ENCODE measurements around the gene EXOC2.

Gene EXOC2

DNA sequence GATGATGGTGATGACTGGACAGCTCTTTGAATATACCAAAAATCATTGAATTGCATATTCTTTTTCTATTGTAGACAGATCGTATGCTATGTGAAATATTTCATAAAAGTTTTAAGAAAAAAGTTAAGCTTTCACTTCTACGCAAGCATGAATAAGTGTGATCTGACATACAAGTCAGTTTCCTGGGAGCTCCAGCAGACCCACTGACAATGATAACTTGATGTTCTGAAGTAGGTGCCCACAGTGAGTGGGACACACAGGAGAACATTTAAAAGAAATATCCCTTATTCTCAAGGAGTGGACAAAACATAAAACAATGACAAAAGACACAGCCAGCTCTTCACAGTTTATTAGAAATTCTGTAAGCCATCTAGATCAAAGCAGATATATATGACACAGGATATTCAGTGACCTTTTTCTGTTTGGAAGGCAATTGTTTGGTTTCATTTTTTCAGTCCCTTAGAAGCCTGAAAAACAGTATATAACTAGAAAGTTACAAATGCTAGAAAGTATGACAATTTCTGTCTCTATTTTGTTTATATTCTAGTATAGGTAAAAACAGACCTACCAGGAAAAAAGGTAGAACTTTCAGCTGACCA, 200.0 kb downstream of the EXOC2 start:
- no peak for DNase-seq

DNA sequence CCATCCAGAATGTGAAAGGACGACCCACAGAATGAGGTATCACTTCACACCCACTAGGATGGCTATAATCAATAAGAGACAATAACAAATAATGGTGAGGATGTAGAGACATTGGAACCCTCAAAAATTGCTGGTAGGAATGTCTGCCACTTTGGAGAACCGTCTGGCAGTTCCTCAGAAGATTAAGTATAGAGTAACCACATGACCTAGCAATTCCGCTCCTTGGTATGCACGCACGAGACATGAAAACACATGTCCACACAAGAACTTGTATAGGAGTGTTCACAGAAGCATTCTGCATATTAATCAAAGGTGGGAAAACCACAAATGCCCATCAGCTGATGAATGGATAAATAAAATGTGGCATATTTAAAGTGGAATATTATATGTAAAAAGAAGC, 200.8 kb downstream of the EXOC2 start:
- DNase-seq, result no peak

DNA sequence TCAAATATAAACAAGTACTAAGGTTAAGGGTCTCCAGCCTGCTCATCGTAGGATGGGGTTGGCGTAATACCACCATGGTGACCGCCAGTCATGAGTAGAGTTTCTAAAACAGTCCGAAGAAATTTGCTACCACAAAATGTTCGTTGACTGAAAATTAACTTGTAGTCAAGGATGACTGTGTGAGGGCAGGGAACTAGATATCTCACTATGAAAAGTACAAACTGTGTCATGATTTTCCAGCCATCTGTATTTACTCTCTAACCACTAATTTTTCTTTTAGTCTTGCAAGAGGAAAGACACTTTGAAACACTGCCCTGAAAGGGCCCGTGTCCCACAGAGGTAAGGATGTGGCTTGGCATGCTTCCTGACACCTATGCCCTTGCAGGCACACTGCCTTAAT, 201.7 kb downstream of the EXOC2 start:
- peak; percentile 70 for DNase-seq

DNA sequence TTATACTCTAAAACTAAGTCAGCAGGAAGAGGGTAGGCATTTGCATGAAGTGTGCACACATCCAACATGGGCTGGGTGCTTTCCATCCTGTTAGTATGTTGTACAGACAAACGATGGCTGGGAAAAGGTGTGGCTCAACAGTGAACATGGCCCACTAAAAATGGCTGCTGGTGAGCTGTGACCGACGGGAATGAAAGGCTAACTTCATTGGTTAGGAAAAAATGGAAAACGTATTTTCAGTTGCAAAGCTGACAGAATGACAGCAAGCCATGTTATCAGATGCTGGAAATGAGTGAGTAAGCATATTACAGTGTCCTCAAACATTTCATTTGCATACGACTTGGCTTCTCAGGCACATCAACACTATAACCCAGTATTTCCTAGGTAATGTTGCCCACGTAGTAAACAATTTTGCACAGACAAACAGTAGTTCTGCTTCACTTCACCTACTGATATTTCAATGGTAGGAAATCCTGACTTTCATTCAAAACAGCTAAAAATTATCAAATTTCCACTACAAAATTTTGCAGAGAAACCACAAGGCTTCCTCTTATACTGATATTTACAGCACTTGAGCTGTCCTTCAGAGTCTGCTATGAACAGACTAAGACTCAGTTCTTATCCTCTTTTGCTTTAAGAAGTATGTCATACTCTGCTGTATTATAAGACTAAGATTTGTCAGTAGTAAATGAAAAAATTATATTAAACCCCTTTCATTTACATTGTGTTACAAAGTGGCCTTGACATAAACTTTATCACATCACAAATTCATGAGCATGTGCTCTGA, 202.5 kb downstream of the EXOC2 start:
- peak; percentile 57 for DNase-seq

DNA sequence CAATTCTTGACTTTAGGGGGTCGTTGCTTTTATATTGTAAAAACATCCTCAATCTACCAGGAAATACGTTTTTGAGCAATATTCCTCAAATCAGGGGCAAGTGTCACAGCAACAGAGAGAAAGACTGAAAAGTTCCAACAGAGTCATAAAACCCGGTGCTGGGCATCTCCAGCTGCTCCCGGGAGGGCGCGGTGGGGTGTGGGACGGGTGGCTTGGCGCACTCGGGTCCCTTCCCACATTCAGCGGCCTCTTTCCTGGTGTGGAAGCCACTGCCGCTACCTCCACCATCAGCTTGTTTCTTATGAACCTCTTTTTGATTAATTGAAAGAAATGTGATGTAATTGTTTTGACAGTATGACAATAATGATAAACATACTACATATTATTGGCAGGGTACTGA, 203.2 kb downstream of the EXOC2 start:
- DNase-seq, result no peak

DNA sequence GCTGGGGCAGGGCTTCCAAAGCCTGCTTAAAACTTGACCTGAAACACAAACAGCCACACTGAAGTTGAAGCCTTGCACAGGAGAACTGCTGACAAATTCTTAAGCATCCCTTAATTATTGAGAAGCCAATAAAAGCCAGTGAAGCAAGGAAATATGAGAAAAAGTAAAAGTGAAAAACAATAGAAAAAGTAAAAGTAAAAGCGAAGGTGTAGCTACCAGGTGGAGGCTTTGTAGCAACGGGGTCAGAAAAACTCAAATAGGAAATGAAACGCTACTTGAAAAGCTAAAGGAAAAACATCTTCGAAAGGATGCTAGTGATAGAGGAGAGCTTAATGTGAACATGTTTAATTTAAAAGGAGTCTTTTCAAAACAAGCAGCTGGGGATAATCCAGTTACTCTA, 203.9 kb downstream of the EXOC2 start:
- no peak for DNase-seq

DNA sequence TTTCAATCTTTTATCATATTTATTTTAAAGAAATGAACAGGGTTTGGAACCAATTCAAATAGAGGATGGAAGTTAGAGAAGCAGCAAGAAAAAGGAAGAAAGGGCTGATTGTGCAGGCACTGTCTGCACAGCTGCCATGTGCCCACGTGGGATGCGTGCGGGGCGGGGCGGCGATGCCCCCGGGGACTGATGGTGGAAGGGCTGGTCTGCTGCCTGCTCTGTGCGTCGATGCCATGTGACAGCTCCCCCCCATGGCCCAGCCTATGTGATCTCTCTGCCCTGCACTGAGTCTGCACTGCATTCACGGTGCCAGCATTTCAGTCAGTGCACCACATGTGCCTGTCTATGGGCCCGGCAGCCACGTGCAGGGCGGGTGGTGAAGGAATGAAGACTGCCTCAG, 205.0 kb downstream of the EXOC2 start:
- DNase-seq, result no peak

DNA sequence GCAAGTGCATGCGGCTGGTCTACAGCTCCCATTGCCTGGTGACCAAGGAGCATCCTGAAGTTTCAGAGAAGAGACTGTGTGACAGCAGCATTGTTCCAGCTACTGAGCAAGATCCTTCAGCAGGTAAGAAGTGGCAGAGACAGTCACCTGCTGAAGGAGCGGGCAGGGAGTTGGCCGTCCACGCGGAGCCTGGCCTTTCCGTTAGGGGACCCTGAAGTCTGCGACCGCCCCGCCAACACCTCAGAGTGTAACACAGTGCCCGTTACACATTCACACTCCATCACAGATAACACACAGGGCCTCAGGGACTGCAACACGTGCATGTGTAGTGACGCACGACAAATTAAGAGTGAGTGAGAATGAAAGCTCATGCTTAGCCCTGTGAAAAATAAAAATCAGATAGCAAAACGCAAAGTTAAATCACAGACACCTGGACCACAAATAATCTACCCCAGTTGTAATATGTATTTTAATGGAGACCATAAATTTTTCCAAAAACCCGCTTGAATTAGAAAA, 207.2 kb downstream of the EXOC2 start:
- DNase-seq, result no peak

DNA sequence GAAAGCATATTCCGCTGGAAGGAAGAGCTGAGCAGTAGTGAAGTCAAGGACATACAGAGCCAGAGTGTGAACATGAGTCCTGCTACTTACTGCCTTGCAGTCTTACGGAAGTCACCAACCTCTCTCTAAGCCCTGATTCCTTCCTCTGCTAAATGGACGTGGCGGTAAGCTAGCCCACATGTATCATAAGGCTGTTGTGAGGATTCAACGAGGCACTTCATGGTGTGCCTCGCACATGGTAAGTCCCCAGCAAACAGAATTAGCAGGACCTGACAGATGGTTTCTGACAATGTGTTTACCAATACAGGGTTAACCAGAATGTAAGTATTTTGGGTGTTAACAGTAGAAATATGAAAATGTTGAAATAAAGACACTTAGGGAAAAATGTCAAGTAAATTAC, 208.2 kb downstream of the EXOC2 start:
- DNase-seq, result no peak

DNA sequence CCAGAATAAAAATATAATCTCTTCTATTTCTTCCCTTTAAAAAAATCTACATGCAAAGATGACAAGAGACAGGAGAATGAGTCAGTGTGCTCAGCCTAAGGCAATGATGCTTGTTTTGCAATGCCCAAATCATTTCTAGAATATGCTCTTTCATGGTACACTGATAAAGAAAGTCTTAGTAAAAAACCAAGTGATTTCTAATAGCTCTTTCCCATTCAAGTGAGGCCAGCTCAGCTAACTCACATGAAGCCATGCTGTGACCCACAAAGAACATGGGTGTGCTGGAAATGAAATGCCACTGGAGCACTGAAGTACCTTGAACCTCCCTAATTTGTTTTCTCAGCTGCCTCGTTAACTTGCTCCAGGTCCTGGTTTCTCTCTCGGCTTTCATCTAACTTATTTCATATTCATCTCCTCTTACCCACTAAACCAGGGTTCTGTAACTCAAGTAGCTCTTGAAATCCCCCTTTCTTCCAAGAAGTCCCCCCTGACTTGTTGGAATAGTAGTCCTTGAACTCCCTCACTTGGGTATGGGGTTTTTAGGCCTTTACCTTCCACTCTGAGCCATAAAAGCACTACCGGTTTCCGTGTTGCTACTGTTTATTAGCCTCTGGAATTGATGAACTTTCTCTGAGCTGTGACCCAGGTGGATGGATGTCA, 208.7 kb downstream of the EXOC2 start:
- peak; percentile 61 for DNase-seq

DNA sequence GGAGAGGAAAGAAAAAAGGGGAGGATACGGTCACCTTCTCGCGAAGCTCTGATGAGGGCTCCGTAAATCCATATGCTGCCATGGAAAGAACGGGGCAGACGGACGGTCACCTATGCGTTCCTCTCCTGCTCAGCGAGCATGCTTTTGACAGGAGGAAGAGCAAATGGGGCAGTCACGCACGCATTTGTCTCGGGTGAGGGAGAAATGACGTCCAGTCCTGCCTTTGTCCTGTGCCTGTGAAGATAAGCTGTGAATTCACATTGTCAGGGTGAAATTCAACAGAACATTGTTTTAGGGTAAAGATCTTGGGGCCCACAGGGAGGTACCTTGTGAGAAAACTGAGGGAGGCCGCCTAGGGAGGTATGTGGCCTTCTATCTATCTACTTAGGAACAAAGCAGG, 217.6 kb downstream of the EXOC2 start:
- DNase-seq, result no peak

DNA sequence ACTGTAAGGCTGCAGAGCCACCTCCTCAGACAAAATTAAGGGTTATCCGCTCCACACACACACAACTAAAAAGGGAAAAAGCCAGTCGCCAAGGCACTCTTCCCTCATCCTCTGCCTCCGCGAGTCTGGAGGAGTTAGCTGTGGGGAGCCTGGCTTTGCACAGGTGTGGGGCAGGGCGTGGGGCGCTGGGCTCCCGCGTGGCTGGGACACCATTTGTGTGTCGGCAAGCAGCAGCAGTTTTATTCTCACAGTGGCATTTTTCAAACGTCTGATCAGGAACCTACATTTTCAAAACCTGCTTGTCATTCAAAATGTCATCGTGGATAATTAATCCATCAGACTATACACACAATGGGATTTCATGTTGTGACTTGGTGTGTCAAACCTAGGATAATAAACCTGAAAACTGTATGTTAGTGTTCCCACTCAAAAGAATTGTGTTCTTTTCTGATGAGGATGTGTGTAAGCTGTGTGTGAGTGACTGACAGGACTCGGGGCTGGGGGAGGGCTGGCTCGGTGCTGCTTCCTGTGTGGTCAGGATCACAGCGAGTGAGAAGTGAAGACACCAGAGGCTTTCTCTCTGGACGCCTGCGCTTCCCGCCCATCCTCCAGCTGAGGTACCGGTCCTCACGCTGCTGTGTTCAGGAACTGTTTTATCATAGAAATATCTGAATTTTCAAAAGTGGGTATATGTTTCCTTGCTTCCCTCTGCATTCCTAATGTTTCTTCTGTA, 218.3 kb downstream of the EXOC2 start:
- DNase-seq, result peak; percentile 87

DNA sequence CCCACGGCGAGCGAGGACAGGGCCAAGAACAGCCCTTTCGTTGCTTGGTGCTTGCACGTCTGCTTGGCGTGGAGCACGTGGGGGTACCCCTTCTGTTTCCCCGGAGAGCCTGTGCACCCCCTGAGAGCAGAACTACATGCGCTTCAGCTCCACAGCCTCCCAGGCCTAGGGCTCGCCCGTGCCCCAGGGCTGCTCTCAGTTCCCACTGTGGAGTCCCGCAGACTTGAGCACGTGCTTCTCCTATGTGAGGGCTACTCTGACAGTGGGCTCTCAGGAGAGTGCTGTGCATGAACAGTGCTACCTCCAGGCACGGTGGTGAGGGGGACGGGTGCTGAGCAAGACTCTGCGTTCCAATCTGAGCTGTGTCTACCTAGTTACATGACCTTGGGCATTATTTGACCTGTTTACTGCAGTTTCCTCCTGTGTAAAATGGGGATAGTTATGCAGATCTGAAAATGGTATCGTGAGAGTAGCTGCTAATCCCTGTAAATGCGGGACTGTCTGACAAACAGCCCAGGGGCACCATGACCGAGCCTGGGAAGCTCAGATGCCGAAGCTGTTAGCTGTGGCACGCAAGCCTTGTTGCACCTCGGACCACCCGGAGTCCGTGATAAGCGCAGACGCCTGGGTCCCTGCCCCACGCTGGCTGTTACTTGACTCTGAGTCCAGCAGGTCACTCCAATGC, 219.0 kb downstream of the EXOC2 start:
- no peak for DNase-seq

DNA sequence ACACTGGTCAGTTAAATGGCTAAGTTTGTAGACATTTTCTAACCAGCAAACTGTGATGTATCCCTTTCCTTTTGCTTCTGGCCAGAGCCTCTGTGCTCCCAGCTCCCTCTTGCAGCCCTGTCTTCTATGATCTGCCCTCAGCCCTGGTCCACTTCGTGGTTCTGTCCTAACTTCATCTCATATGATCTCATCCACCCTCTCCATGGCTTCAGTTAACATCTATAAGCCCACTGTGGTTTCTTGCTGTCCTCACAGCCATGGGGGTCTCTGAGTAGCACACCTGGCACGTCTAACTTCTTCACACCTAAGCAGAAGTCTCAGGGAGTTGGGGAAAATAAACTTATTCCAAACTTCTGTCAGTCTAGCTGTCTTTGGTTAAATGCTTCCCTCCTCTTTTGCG, 219.6 kb downstream of the EXOC2 start:
- DNase-seq, result no peak

DNA sequence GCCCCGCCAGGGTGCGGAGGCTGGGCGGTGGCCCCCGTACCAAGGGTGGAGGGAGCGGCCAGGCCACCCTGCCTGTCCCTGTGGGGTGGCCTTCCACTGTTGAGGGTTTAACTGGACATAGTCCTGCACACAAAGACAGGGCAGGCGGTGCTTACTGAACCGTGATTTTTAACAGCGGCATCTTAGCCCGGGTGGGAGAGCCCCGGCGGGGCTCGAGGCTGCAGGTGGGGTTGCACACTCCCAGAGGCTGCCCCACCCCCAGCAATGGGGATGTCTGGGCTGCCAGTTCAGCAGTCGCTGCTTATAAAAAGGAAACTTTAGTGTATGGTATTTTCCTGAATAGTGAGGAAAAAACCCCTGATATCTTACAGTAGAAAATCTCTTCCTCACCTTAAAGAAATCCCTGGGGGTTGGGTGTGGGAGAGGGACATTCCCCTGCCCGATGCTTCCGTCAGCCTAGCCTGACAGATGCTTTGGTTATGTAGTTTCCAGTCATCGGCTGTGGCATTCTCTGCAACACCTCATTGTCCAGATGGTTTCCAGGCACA, 222.0 kb downstream of the EXOC2 start:
- no peak for DNase-seq

DNA sequence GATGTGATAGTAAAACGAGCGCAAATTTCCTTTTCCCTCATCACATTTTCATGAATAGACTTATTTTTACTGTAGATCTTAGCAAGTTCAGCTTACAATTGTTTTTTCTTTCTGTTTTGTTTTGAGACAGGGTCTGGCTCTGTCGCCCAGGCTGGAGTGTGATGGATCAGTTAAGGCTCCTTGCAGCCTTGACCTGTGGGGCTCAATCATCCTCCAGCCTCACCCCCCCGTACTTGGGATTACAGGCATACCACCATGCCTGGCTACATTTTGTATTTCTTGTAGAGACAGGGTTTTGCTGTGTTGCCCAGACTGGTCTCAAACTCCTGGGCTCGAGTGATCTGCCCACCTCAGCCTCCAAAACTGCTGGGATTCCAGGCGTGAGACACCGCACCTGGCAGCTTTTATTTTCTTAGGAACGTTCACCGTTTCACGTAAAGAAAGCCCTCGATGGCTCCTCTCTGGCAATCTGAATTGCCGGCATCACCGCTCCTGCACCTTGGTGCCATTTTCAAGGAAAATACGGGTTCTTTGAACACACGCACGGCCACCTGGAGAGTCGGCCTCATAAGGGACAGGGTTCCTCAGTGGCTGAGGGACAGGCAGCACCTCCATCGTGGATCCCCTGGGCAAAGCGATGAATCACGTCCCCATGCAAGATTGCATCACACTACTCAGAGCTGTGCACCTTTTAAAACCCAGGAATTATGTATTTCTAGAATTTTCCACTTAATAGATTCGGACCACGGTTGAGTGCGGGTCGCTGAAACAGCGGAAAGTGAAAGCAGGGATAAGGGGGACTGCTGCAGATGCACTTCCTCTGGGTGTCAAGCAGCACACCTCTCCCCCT, 222.7 kb downstream of the EXOC2 start:
- no peak for DNase-seq

DNA sequence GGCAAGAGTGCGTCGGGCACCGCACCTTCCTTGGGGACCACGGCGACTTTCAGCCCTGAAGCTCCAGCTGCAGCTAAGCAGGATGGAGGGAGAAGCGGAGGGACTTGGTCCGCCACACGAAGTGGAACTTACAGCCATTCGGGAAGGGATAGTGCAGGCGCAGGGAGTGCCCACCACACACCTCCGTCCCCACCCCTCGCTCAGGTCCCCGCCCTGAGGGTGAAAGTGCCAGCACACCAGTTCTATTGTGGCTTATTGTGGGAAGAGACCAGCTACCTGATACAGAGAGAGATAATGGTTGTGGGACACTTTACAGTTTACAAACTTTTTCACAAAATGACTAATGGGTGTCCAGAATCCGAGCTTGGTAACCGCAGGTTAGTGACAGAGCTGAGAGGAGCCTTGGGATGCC, 225.3 kb downstream of the EXOC2 start:
- DNase-seq, result no peak

DNA sequence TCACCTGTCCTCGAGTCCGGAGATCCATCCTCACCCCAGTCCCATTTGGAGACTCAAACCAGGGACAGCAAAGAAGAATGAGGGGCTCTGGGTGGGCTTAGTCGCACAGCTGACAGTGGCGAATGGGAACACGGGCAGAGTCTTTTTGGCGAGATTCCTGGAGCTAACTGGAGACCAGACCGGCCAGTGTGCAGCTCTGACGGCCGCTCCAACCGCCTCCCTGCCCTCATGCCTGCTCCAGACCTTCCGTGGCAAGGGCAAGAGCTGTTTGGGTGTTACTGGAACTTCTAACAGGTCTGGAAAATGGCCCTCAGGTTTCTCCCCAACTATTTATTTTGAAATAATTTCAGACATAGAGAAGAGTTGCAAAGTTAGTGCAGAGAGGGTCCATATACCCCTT, 225.8 kb downstream of the EXOC2 start:
- no peak for DNase-seq

DNA sequence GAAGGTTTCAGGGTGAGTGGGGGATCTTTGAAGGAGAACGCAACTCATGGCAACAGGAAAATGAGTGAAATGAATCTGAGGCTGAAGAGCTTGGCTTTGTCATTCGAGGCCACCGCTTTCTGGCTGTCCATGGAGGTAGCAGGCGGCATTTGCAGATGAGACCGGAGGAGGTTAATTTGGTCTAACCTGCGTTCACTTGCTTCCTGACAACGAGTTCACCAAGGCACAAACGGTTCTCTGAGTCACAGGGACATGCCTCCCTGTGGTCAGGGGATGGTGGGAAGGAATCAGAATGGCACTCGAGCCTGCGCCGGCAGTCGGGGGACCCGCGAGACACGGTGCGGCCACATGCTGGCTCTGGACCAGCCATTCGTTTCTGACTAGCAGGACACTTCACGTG, 226.4 kb downstream of the EXOC2 start:
- no peak for DNase-seq

DNA sequence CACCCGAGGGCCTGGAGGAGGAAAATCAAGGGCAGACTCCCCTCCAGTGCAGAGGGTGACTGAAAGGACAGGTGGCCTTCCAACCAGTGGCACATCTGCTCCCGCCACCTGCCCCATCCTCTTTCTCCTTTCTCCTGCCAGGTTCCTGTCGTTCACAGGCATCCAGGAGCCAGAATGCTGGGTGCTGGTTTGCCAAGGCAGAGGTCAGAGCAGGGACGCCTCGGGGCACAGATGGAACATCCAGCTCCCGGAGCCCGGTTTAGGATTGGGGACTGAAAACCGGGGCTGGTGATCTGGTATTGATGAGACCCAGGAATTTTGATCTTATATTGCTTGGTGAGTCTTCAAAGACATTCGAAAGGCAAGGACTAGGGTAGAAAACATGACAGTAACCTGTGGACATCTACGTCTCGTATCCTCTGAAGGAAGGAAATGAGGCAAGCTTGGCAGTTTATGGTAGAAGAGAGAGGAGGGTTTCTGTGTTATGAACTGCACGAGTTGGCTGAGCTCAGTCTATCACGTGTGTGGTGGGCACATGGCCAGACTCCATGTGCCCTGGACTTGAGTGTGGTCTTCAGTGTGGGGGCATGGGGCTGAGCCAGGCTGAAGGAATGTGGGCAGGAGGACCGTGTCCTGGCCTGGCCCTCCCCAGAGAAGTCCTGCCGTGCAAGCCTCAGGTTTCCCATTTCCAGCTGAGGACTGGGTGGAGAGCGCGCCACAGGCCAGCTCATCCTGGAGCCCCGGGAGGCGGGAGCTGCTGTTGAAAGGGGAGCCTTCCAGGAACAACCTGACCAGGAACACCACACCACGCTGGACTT, 227.2 kb downstream of the EXOC2 start:
- DNase-seq, result no peak

DNA sequence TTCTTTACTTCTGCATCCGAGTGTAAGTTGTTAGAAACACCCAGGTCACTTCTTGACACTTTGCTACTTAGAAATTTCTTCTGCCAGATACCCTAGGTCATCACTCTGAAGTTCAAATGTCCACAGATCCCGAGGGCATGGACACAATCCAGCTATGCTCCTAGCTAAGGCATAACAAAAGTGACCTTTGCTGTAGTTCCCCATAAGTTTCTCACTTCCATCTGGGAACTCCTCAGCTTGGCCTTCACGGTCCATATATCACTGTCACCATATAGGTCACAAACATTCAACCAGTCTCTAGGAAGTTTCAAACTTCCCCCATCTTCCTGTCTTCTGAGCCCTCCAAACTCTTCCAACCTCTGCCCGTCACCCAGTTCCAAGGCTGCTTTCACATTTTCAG, 236.1 kb downstream of the EXOC2 start:
- DNase-seq, result no peak

Data from stimulated activated CD8-positive, alpha-beta memory T cell treated with anti-CD3 and anti-CD28 coated beads, Interleukin-4, amount 100 ng/mL, for 48 hours (primary cell).